Measurements from ENCODE around the gene ELAPOR2. TPM values are rescaled to one million over a fixed set of nuclear protein-coding genes. Genes with fewer than 3 reads are reported as not detected.
A peak's percentile ranks its signal among the peaks of the same experiment; 100 is the strongest.

ELAPOR2 gene
- total RNA-seq, 3 donors from 2014 or later = 8.0 to 22.4 (median 17.8) TPM

DNA sequence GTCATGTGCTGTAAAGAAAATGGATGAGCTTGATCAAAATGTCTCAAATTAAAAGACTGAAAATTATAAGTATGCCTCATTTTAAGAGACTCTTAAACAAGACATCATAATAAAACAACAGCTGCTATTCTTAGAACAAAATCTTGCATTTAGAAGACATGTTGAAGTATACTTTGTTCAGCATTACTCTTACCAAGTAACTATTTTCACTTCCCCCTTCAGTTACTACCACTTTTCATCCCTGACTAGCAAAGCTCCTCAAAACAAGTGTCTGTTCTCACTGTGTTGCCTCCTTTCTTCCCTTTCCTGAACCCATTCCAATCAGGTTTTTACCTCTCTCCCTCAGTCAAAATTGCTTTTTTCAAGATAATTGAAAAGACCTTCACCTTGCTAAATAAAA is 31.6 kb downstream of the ELAPOR2 start:
- Histone ChIP-seq H3K4me1 (ENCODE audit: low read depth) (no peaks in the 10 kb centered on the region), H3K9me3 (no peaks in the 10 kb centered on the region), H3K36me3 (ENCODE audit: low read depth) (no peaks in the 10 kb centered on the region), H3K4me3 (no peak overlapping the region)
- TF ChIP-seq, protein P1, sequence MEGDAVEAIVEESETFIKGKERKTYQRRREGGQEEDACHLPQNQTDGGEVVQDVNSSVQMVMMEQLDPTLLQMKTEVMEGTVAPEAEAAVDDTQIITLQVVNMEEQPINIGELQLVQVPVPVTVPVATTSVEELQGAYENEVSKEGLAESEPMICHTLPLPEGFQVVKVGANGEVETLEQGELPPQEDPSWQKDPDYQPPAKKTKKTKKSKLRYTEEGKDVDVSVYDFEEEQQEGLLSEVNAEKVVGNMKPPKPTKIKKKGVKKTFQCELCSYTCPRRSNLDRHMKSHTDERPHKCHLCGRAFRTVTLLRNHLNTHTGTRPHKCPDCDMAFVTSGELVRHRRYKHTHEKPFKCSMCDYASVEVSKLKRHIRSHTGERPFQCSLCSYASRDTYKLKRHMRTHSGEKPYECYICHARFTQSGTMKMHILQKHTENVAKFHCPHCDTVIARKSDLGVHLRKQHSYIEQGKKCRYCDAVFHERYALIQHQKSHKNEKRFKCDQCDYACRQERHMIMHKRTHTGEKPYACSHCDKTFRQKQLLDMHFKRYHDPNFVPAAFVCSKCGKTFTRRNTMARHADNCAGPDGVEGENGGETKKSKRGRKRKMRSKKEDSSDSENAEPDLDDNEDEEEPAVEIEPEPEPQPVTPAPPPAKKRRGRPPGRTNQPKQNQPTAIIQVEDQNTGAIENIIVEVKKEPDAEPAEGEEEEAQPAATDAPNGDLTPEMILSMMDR (IDR thresholded peaks at IDR 0.05) = no peak
- intact Hi-C loops (cut with DNase I, micrococcal nuclease) = no loop called here
- ATAC-seq (no peak), DNase-seq (no peak)

DNA sequence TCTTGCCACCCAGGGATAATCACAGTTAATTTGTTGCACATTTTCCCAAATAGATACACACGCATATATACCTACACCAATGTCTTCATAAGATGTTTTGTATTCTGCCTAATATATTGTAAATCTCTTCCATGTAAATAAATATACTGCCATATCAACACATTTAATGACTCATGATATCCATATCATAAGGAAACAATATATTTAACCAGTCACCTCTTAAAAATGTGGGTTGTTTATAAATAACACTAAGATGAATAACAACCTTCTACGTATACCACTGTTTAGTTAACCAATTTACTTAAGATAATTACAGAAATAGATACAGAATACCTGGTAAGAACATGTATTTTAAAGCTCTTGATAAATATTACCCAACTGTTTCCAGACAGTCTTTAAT is 38.2 kb downstream of the ELAPOR2 start:
- Histone ChIP-seq H3K4me3 (no peak overlapping the region), H3K9me3 (no peaks in the 10 kb centered on the region), H3K36me3 (ENCODE audit: low read depth) (no peaks in the 10 kb centered on the region), H3K4me1 (ENCODE audit: low read depth) (no peaks in the 10 kb centered on the region)
- intact Hi-C loops (cut with DNase I, micrococcal nuclease) = no loop called here
- DNase-seq = no peak
- TF ChIP-seq, protein P1 (IDR thresholded peaks at IDR 0.05) = no peak
- no peak for ATAC-seq

DNA sequence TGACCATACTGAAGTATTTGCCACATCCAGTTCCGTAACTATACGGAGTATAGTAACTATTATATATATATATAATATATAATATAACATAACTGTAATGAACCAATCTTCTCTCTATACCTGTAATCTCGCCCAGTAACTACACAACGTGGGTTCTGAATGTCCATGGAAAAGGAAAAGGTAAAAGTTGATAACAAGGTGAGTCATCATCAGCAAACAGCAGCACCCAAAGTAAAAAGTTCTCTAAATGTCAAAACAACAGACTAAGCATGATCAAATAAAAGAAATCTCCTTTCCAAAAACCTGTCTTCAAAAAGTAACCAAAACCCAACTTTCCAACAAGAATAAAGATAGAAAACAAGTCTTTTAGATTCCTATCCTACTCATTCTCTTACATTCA is 42.8 kb downstream of the ELAPOR2 start:
- Histone ChIP-seq H3K36me3 (ENCODE audit: low read depth) (no peaks in the 10 kb centered on the region), H3K9me3 (no peaks in the 10 kb centered on the region), H3K4me1 (ENCODE audit: low read depth) (no peaks in the 10 kb centered on the region), H3K4me3 (no peak overlapping the region)
- no peak for DNase-seq
- ATAC-seq = peak; percentile 43
- TF ChIP-seq, protein P1 (IDR thresholded peaks at IDR 0.05) = no peak
- intact Hi-C loops (cut with DNase I, micrococcal nuclease) = no loop called here

DNA sequence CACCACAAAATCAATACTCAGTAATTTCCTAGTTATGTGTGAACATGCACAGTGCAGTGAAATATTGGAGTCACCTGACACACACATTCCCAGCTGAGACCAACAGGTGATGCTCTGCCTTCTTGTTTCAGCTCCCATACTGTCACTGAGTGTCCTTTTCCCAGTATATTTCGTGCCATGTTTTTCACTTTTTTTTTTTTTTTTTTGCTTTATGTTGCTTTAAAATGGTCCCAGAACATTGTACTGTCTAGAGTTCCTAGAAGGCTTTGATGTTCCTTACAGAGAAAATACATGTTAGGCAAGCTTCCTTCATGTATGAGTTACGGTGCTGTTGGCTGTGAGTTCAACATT is 45.6 kb downstream of the ELAPOR2 start:
- Histone ChIP-seq H3K36me3 (ENCODE audit: low read depth) (no peaks in the 10 kb centered on the region), H3K4me3 (no peak overlapping the region), H3K4me1 (ENCODE audit: low read depth) (no peaks in the 10 kb centered on the region), H3K9me3 (no peaks in the 10 kb centered on the region)
- TF ChIP-seq, protein P1 (IDR thresholded peaks at IDR 0.05) = no peak
- ATAC-seq (no peak), DNase-seq (no peak)
- intact Hi-C loops (cut with DNase I, micrococcal nuclease) = no loop called here

DNA sequence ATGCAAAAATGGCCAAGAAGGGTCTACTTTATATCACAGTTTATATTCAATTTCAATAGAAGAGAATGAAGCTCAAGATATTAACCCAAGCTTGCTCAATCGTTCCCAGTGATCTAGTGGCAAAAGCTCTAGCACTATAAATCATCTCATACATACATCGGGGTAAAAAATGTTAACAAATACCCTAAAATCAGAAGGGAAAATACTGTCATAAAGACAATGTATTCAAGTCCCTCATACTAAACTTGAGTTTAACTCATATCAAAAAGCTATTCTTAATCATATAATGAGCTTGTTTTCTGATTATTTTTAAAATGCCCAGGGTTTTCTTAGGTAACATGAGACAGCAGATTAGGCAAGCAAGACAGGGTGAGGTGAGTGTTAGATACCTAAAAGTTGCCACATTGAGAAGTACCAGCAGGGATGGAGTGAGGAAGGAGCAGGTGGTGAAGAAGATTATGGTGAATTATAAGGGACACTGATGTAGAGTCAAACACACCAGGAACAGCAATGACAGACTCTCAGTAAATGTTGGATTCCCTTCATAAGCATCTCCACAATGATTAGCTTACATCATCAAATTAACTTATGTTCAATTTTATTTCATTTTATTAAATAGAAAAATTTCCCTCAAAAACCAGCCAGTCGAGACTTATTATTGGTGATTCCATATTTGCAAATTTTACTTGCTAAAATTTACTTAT is 46.2 kb downstream of the ELAPOR2 start:
- Histone ChIP-seq H3K9me3 (no peaks in the 10 kb centered on the region), H3K36me3 (ENCODE audit: low read depth) (no peaks in the 10 kb centered on the region), H3K4me3 (no peak overlapping the region), H3K4me1 (ENCODE audit: low read depth) (no peaks in the 10 kb centered on the region)
- DNase-seq = no peak
- intact Hi-C loops (cut with DNase I, micrococcal nuclease) = no loop called here
- no peak for ATAC-seq
- TF ChIP-seq, protein P1 (IDR thresholded peaks at IDR 0.05) = no peak

Other genes starting within 250 kb of the ELAPOR2 start
- 10 to 100 TPM; 48.4 to 94.5 (median 91.9) TPM for gene DMTF1, start 92.8 kb upstream of the ELAPOR2 start, total RNA-seq
- gene TMEM243, start 160.1 kb upstream of the ELAPOR2 start, total RNA-seq = 10 to 100 TPM; 13.8 to 17.5 (median 17.1) TPM